HG03354 (cell line): Measurements from ENCODE around the gene ACTL8.
"Not testable (repeated sequence)": the region's sequence is repeated elsewhere in the genome, so short reads cannot be mapped to it uniquely, and the experiment has no call there.

Source experiments
- ATAC-seq: cut with Tn5 transposase; IDR thresholded peaks from one replicate; pipeline ENCODE4 v1.9.1; 2021; ENCODE audit warnings: mild to moderate bottlenecking; ENCODE audit not compliant: unreplicated experiment, poor library complexity, severe bottlenecking

The ACTL8 gene

GRCh38 chr1:17734609-17735008 lies 20.5 kb upstream of the ACTL8 start:
- no peak for ATAC-seq

GRCh38 chr1:17735348-17735747 lies 19.8 kb upstream of the ACTL8 start:
- ATAC-seq, result no peak

GRCh38 chr1:17735793-17736192 lies 19.3 kb upstream of the ACTL8 start:
- ATAC-seq, result no peak

- no peak for ATAC-seq
Observed at GRCh38 chr1:17736625-17737024, 18.5 kb upstream of the ACTL8 start.

- ATAC-seq, result no peak
Observed at GRCh38 chr1:17739050-17739449, 16.1 kb upstream of the ACTL8 start.

- ATAC-seq, result no peak
Observed at GRCh38 chr1:17741052-17741451, 14.1 kb upstream of the ACTL8 start.

GRCh38 chr1:17742583-17742982 lies 12.6 kb upstream of the ACTL8 start:
- no peak for ATAC-seq

- ATAC-seq, result no peak
Observed at GRCh38 chr1:17743008-17743647, 12.0 kb upstream of the ACTL8 start.

GRCh38 chr1:17743925-17744324 lies 11.2 kb upstream of the ACTL8 start:
- ATAC-seq, result no peak

- ATAC-seq, result no peak
Observed at GRCh38 chr1:17744666-17745478, 10.3 kb upstream of the ACTL8 start.

GRCh38 chr1:17745479-17745955 lies 9.6 kb upstream of the ACTL8 start:
- no peak for ATAC-seq

- ATAC-seq, result not testable (repeated sequence)
Observed at GRCh38 chr1:17746281-17746680, 8.9 kb upstream of the ACTL8 start.

- ATAC-seq, result no peak
Observed at GRCh38 chr1:17746920-17747319, 8.2 kb upstream of the ACTL8 start.

- no peak for ATAC-seq
Observed at GRCh38 chr1:17750333-17750732, 4.8 kb upstream of the ACTL8 start.

GRCh38 chr1:17752356-17752755 lies 2.8 kb upstream of the ACTL8 start:
- no peak for ATAC-seq

GRCh38 chr1:17757426-17757825 lies 2.3 kb downstream of the ACTL8 start:
- no peak for ATAC-seq

GRCh38 chr1:17759114-17759513 lies 4.0 kb downstream of the ACTL8 start:
- no peak for ATAC-seq

- ATAC-seq, result no peak
Observed at GRCh38 chr1:17762313-17762712, 7.2 kb downstream of the ACTL8 start.

- no peak for ATAC-seq
Observed at GRCh38 chr1:17763417-17763816, 8.3 kb downstream of the ACTL8 start.

- ATAC-seq, result no peak
Observed at GRCh38 chr1:17763995-17764394, 8.9 kb downstream of the ACTL8 start.

- no peak for ATAC-seq
Observed at GRCh38 chr1:17764591-17764990, 9.5 kb downstream of the ACTL8 start.
